Measurements from ENCODE around the gene TRIM9.
"Not testable (repeated sequence)": the region's sequence is repeated elsewhere in the genome, so short reads cannot be mapped to it uniquely, and the experiment has no call there.

TRIM9 gene

DNA sequence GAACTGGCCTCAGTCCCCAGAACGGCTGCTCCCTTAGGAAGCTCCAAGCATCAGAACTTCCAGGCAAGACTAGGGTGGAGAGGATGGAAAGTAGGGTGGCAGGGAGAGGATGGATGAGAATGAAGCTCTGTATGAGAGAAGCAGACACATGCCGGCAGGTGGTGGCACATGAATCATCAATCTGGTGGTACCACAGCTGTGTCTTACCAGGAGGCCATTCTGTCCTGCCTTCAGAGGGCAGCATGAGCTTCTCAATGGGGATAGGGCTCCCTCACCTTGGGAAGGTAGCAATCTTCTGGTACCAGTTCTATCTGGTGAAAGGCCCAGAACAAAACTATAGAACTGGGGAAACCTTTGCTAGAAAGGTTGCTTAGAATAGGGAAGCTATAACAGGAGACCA lies 95.2 kb downstream of the TRIM9 start:
- DNase-seq: no peak

DNA sequence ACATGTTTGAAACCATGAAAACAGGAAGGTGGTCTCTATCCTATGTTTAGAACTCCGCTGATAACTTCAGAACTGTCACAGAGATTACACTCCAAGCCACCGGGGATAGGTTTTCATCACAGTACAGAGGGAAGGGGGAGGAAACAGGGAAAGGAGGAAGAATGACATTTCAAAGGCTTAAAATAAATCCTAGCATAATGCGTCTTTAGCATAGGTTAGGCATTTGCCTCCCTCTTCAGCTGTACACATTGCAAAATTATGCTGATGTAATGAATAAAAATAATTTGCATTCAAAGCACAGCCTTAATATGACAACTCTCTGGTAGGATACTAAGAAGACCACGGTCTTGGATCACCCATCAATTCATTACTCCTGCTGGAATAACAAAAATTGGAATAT lies 96.3 kb downstream of the TRIM9 start:
- no peak for DNase-seq

GRCh38 chr14:50997712-50998111 lies 97.2 kb downstream of the TRIM9 start:
- DNase-seq: no peak

DNA sequence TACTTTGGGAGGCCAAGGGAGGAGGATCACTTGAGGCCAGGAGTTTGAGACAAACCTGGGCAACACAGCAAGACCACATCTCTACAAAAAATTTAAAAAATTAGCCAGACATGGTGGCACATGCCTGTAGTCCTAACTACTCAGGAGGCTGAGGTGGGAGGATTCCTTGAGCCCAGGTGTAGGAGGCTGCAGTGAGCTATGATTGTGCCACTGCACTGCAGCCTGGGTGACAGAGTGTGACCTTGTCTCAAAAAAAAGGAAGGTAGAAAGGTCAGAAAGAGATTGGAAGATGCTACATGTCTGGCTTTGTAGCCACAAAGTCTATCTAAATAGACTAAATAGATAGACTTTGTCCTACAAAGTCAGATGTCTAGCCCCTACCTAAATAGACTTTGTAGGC lies 100.7 kb downstream of the TRIM9 start:
- not testable (repeated sequence) for DNase-seq

GRCh38 chr14:50985859-50986331 lies 109.0 kb downstream of the TRIM9 start:
- DNase-seq: no peak

- DNase-seq: no peak
Observed at GRCh38 chr14:50985124-50985858, 109.6 kb downstream of the TRIM9 start.

DNA sequence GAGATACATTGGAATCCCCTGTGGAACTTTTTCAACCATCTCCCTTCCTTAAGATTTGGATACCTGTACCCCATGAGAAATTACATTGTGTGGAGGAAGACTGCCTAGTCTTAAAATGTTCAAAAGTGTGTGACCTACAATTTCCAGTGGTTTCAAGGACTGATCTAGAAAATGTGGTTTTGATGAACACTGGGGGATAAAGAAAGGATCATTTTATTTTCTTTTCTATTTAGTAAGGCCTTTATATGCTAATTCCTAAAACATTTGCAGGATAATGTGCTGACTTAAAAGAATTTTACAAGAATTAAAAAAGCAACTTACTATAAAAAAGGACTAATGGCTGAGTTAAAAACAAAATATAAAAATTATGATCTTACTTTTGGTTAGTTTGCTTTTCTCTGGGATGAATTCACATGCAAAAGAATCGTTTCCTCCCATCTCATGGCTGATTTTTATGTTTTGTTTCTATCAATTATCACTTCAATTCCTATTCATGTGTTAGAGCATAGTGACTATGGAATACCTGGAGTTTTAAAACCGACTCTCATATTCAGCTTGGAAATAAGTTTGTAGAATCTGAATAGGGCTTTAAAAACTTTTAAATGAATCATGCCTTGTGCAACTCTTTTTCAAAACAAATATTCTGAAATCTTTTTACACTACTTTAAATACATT lies 110.7 kb downstream of the TRIM9 start:
- DNase-seq: no peak

DNA sequence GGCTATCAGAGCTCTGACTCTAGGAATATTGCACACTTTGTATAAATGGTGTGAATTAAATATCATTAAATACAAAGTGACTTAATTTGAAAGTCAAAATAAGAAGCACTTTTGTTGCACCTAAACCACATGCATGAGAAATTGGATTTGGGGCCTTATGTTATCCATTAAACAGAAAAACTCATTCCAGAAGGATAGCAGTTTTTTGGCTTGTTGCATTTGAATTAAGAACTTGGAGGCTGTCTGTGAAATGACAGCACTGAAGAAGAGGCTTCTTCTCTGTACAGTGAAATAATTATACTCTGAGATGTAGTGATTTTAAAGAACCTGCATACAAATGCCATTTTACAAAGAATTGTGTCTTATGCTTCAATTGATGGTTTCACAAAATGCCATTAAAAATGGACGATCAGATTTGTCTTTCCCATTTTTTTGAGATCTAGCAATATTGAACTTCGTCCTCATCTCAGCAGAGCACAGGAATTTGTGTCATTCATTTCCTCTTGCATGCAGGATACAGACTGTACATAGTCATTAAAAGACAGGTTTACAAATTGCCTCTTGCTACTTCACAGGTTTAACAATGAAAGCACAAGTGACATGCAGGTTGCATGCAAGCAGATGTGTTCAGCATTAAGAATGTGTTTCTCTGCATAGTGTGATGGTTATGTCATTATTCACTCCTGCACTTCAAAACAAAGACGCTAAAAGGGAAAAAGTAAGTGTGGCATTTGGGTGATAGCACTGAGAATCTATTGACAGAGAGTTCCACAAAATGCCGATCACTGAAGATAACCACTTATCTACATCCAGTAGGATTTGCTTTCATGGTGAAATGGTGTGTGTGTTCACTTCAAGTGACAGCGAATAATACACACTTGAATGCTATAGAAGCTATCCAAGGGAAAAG lies 114.7 kb downstream of the TRIM9 start:
- no peak for DNase-seq

DNA sequence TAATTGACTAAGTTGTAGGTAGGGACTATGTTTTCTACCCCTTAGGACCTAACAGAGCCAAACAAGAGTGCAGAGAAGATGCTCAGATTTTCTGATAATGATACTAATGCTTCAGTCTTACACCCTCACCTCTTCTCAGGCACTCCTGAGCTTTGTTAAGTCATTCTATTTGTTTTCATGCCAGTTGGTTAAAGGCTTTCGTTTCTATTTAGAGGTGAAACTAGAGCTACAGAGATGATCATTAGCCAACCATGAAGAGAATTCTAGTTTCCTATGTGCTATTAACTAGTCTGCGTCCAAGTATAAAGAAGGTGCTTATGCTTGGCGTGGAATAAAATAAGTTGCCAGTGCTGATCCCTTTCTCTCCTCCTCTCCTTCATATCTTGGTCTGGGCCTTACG lies 116.0 kb downstream of the TRIM9 start:
- no peak for DNase-seq

- DNase-seq: no peak
Observed at GRCh38 chr14:50978529-50978871, 116.4 kb downstream of the TRIM9 start.

GRCh38 chr14:50977863-50978528 lies 116.9 kb downstream of the TRIM9 start:
- DNase-seq: no peak

GRCh38 chr14:50974118-50974517 lies 120.8 kb downstream of the TRIM9 start:
- no peak for DNase-seq

DNA sequence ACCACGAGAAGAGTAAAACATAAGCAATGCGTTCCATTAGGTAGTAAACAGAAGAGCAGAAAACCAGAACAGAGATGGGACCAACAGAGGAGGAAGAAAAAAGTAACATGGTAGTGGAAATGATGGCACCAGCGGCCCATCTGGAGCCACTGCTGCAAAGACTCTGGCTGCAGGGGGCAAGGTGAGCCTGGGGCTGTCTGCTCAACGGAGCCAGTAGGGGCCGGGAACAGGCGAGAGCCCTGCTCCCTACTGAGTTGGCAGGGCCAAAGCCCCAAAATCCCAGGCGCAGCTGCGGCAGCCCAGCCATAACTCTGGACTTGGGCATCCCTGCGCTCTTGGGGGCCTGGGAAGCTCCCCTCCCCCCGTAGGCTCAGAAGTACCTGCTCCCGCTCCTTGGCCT lies 122.2 kb downstream of the TRIM9 start:
- DNase-seq: no peak

DNA sequence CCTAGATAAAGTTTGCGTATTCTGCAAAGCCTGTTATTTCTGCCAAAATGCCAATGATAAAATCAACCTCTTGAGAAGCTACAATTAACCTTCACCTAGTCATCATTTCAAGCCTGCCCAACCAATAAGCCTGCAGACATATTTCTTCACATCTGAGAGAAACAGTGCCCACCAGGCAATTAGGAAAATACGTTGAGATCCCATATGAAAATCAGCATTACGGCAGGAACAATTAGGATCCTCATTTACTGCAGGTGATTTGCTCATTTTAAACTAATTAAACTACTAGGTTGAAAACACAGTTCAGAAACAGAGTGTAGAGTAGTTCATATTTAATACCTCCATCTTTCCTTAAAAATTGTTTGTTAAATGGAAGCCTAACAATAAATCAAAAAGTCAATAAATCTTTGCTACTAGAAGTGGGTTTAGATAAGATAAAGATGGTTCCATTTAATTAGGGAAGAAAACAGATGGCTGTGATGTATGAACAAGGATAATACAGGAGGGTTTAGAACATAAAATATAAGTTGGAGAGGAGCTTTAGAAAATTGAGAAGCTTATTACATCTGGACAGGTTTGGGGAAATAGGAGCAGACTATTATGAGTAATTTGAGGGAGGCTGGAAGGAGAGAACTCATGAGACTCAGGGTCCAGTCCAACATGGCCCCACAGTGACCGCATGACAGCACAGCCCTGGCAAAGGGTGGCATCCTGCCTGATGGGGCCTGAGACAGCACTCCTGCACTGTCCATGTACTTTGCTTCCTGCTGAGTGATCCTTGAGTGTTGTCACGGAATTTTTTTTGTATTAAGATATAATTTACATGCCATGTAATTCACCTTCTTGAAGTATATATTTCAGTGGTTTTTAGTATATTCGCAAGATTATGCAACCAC lies 123.8 kb downstream of the TRIM9 start:
- DNase-seq: no peak

DNA sequence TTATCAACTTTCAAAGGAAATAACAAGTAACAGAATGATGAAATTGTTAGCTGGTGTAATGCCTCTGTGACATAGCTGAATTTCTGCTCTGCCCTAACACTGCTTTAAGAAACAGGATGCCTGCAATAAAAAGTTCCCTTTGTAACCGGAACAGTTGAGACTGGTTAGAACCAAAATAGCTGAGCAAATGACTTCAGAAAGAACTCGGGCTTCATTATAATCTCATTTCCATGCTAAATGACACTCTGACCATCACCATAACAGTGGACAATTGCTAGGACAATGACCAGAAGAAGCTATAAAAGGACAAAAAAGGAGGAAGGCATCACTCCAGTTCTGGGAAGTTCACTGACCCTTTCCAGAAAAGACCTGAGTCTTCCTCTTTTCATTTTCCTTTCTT lies 127.1 kb downstream of the TRIM9 start:
- no peak for DNase-seq

DNA sequence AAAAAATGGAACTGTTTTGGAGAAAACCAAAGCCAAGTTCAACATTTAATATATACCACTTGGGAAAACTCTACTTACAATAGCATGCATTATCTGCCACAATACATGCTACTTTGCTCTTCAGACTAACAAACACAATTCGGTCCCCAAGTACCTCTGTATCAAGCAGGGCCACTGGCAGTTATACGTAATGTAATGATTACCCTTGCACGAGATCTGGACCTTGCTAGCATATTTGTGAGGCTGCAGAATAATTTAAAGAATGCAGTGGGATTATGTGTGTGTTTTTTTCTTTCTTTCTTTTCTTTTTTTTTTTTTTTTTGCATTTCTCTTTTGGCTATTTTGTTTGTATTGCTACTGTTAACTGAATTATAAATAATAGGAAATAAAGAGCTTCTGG lies 127.8 kb downstream of the TRIM9 start:
- no peak for DNase-seq

GRCh38 chr14:50964683-50965390 lies 130.1 kb downstream of the TRIM9 start:
- no peak for DNase-seq

- no peak for DNase-seq
Observed at GRCh38 chr14:50963919-50964318, 131.0 kb downstream of the TRIM9 start.

DNA sequence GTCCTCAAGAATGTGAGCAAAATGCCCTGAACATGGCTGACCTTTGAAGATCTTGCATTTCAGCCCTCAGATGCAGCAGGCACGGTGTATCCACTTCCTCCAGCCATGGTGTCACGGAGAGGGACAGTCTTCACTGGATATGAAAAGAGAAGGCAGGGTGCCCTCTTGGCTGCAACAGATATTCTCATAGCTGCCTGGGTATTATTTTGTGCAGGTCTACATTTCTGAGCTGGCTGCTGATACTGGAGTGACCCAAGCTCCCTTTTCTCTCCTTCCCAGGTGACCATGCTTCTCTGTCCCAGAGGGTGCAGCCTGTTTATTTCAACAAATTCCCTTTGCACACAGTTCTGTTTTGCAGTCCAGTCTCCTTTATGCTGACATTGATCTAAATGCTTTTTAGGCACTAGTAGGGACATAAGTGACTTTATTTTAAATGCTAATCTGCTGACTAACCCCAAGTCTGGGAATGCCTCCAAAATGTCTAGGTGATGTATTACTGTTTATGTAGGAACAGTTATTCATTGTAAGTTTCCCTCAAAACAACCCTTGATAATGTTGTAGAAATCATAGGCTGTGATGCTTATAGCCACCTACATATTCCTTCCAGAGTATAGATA lies 133.2 kb downstream of the TRIM9 start:
- DNase-seq: no peak

GRCh38 chr14:50957296-50957695 lies 137.6 kb downstream of the TRIM9 start:
- no peak for DNase-seq

- DNase-seq: not testable (repeated sequence)
Observed at GRCh38 chr14:50956421-50956820, 138.5 kb downstream of the TRIM9 start.
